DND-41 (cell line): ENCODE data around the gene CNTNAP5.

Experiments
- CTCF ChIP-seq: IDR thresholded peaks from 2 replicates; pipeline ENCODE4 v1.5.1; 2012; ENCODE audit warnings: borderline replicate concordance, low read length, moderate library complexity, mild to moderate bottlenecking; ENCODE audit not compliant: poor library complexity, severe bottlenecking; ENCODE audit errors: extremely low read depth
- EZH2 ChIP-seq: IDR thresholded peaks from 3 replicates; pipeline ENCODE4 v1.6.1; 2012; ENCODE audit warnings: borderline replicate concordance, low read depth, mild to moderate bottlenecking, moderate library complexity, low read length, inconsistent platforms; ENCODE audit not compliant: severe bottlenecking

GRCh38 chr2:124153713-124154112 lies 128.6 kb downstream of the CNTNAP5 start:
- TF ChIP-seq CTCF = no peak
- TF ChIP-seq EZH2 = no peak
